HFF-Myc (cell line): Measurements from ENCODE around the gene SEZ6L2.
"Not testable (repeated sequence)": the region's sequence is repeated elsewhere in the genome, so short reads cannot be mapped to it uniquely, and the experiment has no call there.

Source experiments
- DNase-seq: peaks from one replicate; pipeline ENCODE4 v3.0.0-alpha.2; 2011; ENCODE audit warnings: low read depth; ENCODE audit errors: extremely low read depth
- H3K4me3 ChIP-seq: replicated peaks from 2 replicates; pipeline ENCODE4 v1.5.1; 2011; ENCODE audit warnings: low read depth, mild to moderate bottlenecking, control low read depth, low read length
- CTCF ChIP-seq: IDR thresholded peaks from 2 replicates; pipeline ENCODE4 v1.5.1; 2012; ENCODE audit warnings: mild to moderate bottlenecking, low read depth, low read length, control low read depth; ENCODE audit errors: missing control alignments

SEZ6L2 gene

GRCh38 chr16:29876217-29876593 lies 23.1 kb downstream of the SEZ6L2 start:
- DNase-seq: no peak
- H3K4me3 ChIP-seq: peak overlapping the region; percentile 7; the same call in 1 of the 2 replicates
- TF ChIP-seq CTCF: no peak

- no peak for TF ChIP-seq CTCF
- no peak for DNase-seq
- no peak overlapping the region for H3K4me3 ChIP-seq
Measured at GRCh38 chr16:29875206-29875605, 24.1 kb downstream of the SEZ6L2 start.

- H3K4me3 ChIP-seq: no peak overlapping the region
- no peak for TF ChIP-seq CTCF
- no peak for DNase-seq
Measured at GRCh38 chr16:29873319-29873718, 26.0 kb downstream of the SEZ6L2 start.

GRCh38 chr16:29871822-29872546 lies 27.4 kb downstream of the SEZ6L2 start:
- no peak for DNase-seq
- TF ChIP-seq CTCF: no peak
- no peak overlapping the region for H3K4me3 ChIP-seq

- H3K4me3 ChIP-seq, DNase-seq: not testable (repeated sequence)
Measured at GRCh38 chr16:29869067-29869466, 30.3 kb downstream of the SEZ6L2 start.

GRCh38 chr16:29868396-29869009 lies 30.8 kb downstream of the SEZ6L2 start:
- no peak overlapping the region for H3K4me3 ChIP-seq
- no peak for TF ChIP-seq CTCF
- DNase-seq: no peak

GRCh38 chr16:29864205-29864604 lies 35.1 kb downstream of the SEZ6L2 start:
- H3K4me3 ChIP-seq: no peak overlapping the region
- no peak for DNase-seq
- TF ChIP-seq CTCF: no peak
